H9 (cell line): Measurements from ENCODE around the gene FASLG. TPM values are rescaled to one million over a fixed set of nuclear protein-coding genes. Genes with fewer than 3 reads are reported as not detected.

Experiments used
- DNase-seq: peaks from one replicate; pipeline ENCODE4 v3.0.0-alpha.2; 2017
- H2AFZ ChIP-seq: one replicate; pipeline ENCODE4 v1.6.1; 2013; ENCODE audit warnings: mild to moderate bottlenecking, low read length, control low read depth, moderate library complexity
- H2AK5ac ChIP-seq: 2 replicates; pipeline ENCODE4 v1.6.1; 2013; ENCODE audit warnings: low read length, control low read depth, mixed read lengths; ENCODE audit not compliant: insufficient read length
- H2BK120ac ChIP-seq: one replicate; pipeline ENCODE4 v1.6.1; 2013; ENCODE audit warnings: low read depth, mild to moderate bottlenecking, low read length, control low read depth, inconsistent platforms; ENCODE audit not compliant: poor library complexity, severe bottlenecking
- H2BK12ac ChIP-seq: 2 replicates; pipeline ENCODE4 v1.6.1; 2013; ENCODE audit warnings: low read length, control low read depth, mixed read lengths, low read depth; ENCODE audit not compliant: insufficient read length
- H2BK15ac ChIP-seq: 2 replicates; pipeline ENCODE4 v1.6.1; 2013; ENCODE audit warnings: low read depth, low read length, control low read depth
- H2BK20ac ChIP-seq: one replicate; pipeline ENCODE4 v1.6.1; 2013; ENCODE audit warnings: low read depth, mild to moderate bottlenecking, low read length, control low read depth, inconsistent platforms; ENCODE audit not compliant: poor library complexity, severe bottlenecking
- H2BK5ac ChIP-seq: 2 replicates; pipeline ENCODE4 v1.6.1; 2013; ENCODE audit warnings: low read length, control low read depth, mixed read lengths; ENCODE audit not compliant: insufficient read length
- H3K14ac ChIP-seq: 2 replicates; pipeline ENCODE4 v1.6.1; 2013; ENCODE audit warnings: low read length, control low read depth; ENCODE audit not compliant: insufficient read depth
- H3K18ac ChIP-seq: 2 replicates; pipeline ENCODE4 v1.6.1; 2013; ENCODE audit warnings: low read depth, mild to moderate bottlenecking, mixed read lengths, low read length, control low read depth; ENCODE audit not compliant: insufficient read length
- H3K23ac ChIP-seq: 2 replicates; pipeline ENCODE4 v1.6.1; 2013; ENCODE audit warnings: low read length, control low read depth, mixed read lengths, low read depth; ENCODE audit not compliant: insufficient read length
- H3K23me2 ChIP-seq: 2 replicates; pipeline ENCODE4 v1.6.1; 2013; ENCODE audit warnings: low read depth, mild to moderate bottlenecking, mixed read lengths, low read length, control low read depth; ENCODE audit not compliant: insufficient read length, poor library complexity, severe bottlenecking
- H3K27ac ChIP-seq: 2 replicates; pipeline ENCODE4 v1.5.1; 2013; ENCODE audit warnings: low read length, control low read depth, mixed read lengths, low read depth; ENCODE audit not compliant: insufficient read length
- H3K27me3 ChIP-seq: 2 replicates; pipeline ENCODE4 v1.6.1; 2013; ENCODE audit warnings: low read length, control low read depth, inconsistent platforms; ENCODE audit not compliant: insufficient read depth
- H3K4ac ChIP-seq: 2 replicates; pipeline ENCODE4 v1.6.1; 2013; ENCODE audit warnings: low read depth, mild to moderate bottlenecking, control low read depth, inconsistent platforms, low read length, moderate library complexity
- H3K4me1 ChIP-seq: 2 replicates; pipeline ENCODE4 v1.6.1; 2013; ENCODE audit warnings: low read length, control low read depth, inconsistent platforms; ENCODE audit not compliant: insufficient read depth
- H3K4me2 ChIP-seq: 2 replicates; pipeline ENCODE4 v1.6.1; 2013; ENCODE audit warnings: low read length, control low read depth, mixed read lengths; ENCODE audit not compliant: insufficient read length, insufficient read depth
- H3K56ac ChIP-seq: 2 replicates; pipeline ENCODE4 v1.6.1; 2013; ENCODE audit warnings: low read depth, mild to moderate bottlenecking, mixed read lengths, low read length, control low read depth; ENCODE audit not compliant: insufficient read length
- H3K79me1 ChIP-seq: 2 replicates; pipeline ENCODE4 v1.6.1; 2013; ENCODE audit warnings: low read depth, mild to moderate bottlenecking, moderate library complexity, low read length, control low read depth, inconsistent platforms; ENCODE audit not compliant: insufficient read depth, poor library complexity, severe bottlenecking
- H3K79me2 ChIP-seq: 2 replicates; pipeline ENCODE4 v1.6.1; 2013; ENCODE audit warnings: low read length, control low read depth, inconsistent platforms; ENCODE audit not compliant: insufficient read depth
- H3K9ac ChIP-seq: 2 replicates; pipeline ENCODE4 v1.6.1; 2013; ENCODE audit warnings: low read length, control low read depth, mixed read lengths; ENCODE audit not compliant: insufficient read length; ENCODE audit errors: extremely low read depth
- H3K9me3 ChIP-seq: one replicate; pipeline ENCODE4 v1.6.1; 2013; ENCODE audit warnings: low read depth, low read length, inconsistent platforms; ENCODE audit not compliant: control insufficient read depth
- H3T11ph ChIP-seq: one replicate; pipeline ENCODE4 v1.6.1; 2013; ENCODE audit warnings: mild to moderate bottlenecking, low read length, control low read depth, inconsistent platforms
- H4K20me1 ChIP-seq: one replicate; pipeline ENCODE4 v1.6.1; 2013; ENCODE audit not compliant: control insufficient read depth, insufficient read length, insufficient read depth
- H4K5ac ChIP-seq: 2 replicates; pipeline ENCODE4 v1.6.1; 2013; ENCODE audit warnings: low read depth, mild to moderate bottlenecking, mixed read lengths, low read length, control low read depth; ENCODE audit not compliant: insufficient read length
- H4K8ac ChIP-seq: replicated peaks from 2 replicates; pipeline ENCODE4 v1.6.1; 2013; ENCODE audit warnings: low read length, control low read depth, mixed read lengths, low read depth; ENCODE audit not compliant: insufficient read length
- H4K91ac ChIP-seq: 2 replicates; pipeline ENCODE4 v1.6.1; 2013; ENCODE audit warnings: low read depth, mild to moderate bottlenecking, moderate library complexity, mixed read lengths, low read length, control low read depth; ENCODE audit not compliant: insufficient read length
- H3K27ac Mint-ChIP-seq, 3 experiments: 2 replicates in 2 of 3; 3 replicates in 1 of 3; pipeline ENCODE4 v1.8.0; 2020 to 2021; ENCODE audit warnings: mixed read lengths in 3 of 3, mild to moderate bottlenecking in 1 of 3, moderate library complexity in 1 of 3
- H3K27me3 Mint-ChIP-seq: 2 replicates; pipeline ENCODE4 v1.8.0; 2021; ENCODE audit warnings: low read depth, mild to moderate bottlenecking, moderate library complexity, mixed read lengths
- H3K36me3 Mint-ChIP-seq, 3 experiments: 2 replicates in 2 of 3; 3 replicates in 1 of 3; pipeline ENCODE4 v1.8.0; 2020 to 2021; ENCODE audit warnings: low read depth in 3 of 3, mixed read lengths in 3 of 3; ENCODE audit not compliant: insufficient read depth in 1 of 3
- H3K4me1 Mint-ChIP-seq, 2 experiments: 2 replicates each; pipeline ENCODE4 v1.8.0; 2020; ENCODE audit warnings: mixed read lengths in 2 of 2
- H3K4me3 Mint-ChIP-seq, 2 experiments: 2 replicates in 1 of 2; 3 replicates in 1 of 2; pipeline ENCODE4 v1.8.0; 2020 to 2021; ENCODE audit warnings: mild to moderate bottlenecking in 2 of 2, mixed read lengths in 2 of 2, moderate library complexity in 1 of 2
- H3K9me3 Mint-ChIP-seq, 2 experiments: 2 replicates in 1 of 2; 3 replicates in 1 of 2; pipeline ENCODE4 v1.8.0; 2020; ENCODE audit warnings: mild to moderate bottlenecking in 2 of 2, mixed read lengths in 2 of 2, moderate library complexity in 1 of 2
- WGBS: extraction: QIAGEN DNeasy Blood & Tissue Kit; methylation state at CpG from one replicate; pipeline ENCODE4 v1.1.7; 2013; ENCODE audit warnings: missing lambda C conversion rate, low lambda C conversion rate, mixed read lengths; ENCODE audit not compliant: insufficient read length; ENCODE audit errors: extremely low coverage; 5-methylcytosine and 5-hydroxymethylcytosine counted together
- total RNA-seq: library from RNA; stranded (reverse); gene quantifications from 2 replicates; pipeline ENCODE4 v1.2.1, GENCODE V29; 2021
- TF ChIP-seq, protein P1 (sequence below): fragments of 200-600 bp; sonication (generic); conservative IDR thresholded peaks from 3 replicates; pipeline ENCODE4 v1.8.0; 2021; ENCODE audit warnings: antibody characterized with exemption, mild to moderate bottlenecking

Gene FASLG
- total RNA-seq, 1 experiment from 2014 or later = not detected

- H3K4me2 ChIP-seq = no peak overlapping the region
- H2AK5ac ChIP-seq = no peak overlapping the region
- no peaks in the 10 kb centered on the region for H3K27me3 ChIP-seq
- no peak overlapping the region for H3T11ph ChIP-seq
- H3K18ac ChIP-seq = no peak overlapping the region
- H3K79me2 ChIP-seq = no peaks in the 10 kb centered on the region
- H3K4me1 ChIP-seq = no peaks in the 10 kb centered on the region
- no peak overlapping the region for H2BK15ac ChIP-seq
- TF ChIP-seq, protein P1, sequence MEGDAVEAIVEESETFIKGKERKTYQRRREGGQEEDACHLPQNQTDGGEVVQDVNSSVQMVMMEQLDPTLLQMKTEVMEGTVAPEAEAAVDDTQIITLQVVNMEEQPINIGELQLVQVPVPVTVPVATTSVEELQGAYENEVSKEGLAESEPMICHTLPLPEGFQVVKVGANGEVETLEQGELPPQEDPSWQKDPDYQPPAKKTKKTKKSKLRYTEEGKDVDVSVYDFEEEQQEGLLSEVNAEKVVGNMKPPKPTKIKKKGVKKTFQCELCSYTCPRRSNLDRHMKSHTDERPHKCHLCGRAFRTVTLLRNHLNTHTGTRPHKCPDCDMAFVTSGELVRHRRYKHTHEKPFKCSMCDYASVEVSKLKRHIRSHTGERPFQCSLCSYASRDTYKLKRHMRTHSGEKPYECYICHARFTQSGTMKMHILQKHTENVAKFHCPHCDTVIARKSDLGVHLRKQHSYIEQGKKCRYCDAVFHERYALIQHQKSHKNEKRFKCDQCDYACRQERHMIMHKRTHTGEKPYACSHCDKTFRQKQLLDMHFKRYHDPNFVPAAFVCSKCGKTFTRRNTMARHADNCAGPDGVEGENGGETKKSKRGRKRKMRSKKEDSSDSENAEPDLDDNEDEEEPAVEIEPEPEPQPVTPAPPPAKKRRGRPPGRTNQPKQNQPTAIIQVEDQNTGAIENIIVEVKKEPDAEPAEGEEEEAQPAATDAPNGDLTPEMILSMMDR = no peak
- no peak overlapping the region for H2BK5ac ChIP-seq
- no peak overlapping the region for H2BK120ac ChIP-seq
- no peaks in the 10 kb centered on the region for H3K79me1 ChIP-seq
- Mint-ChIP-seq H3K27ac (no peak overlapping the region), H3K4me1 (no peaks in the 10 kb centered on the region), H3K27me3 (no peaks in the 10 kb centered on the region), H3K4me3 (no peak overlapping the region), H3K36me3 (no peaks in the 10 kb centered on the region), H3K9me3 (no peaks in the 10 kb centered on the region; a peak in 1 of 5 replicates)
- no peak overlapping the region for H3K23ac ChIP-seq
- DNase-seq = no peak
- no peak overlapping the region for H3K9ac ChIP-seq
- no peak overlapping the region for H4K8ac ChIP-seq
- H3K56ac ChIP-seq = no peak overlapping the region
- H3K4ac ChIP-seq = no peak overlapping the region
- H3K14ac ChIP-seq = no peak overlapping the region
- H3K27ac ChIP-seq = no peak overlapping the region
- H2AFZ ChIP-seq = no peak overlapping the region
- no peak overlapping the region for H4K91ac ChIP-seq
- H4K20me1 ChIP-seq = no peaks in the 10 kb centered on the region
- no peaks in the 10 kb centered on the region for H3K9me3 ChIP-seq
- no peak overlapping the region for H4K5ac ChIP-seq
- WGBS = no CpG with 5 or more reads among the region's 14 CpGs
- no peak overlapping the region for H2BK12ac ChIP-seq
- no peak overlapping the region for H2BK20ac ChIP-seq
- no peaks in the 10 kb centered on the region for H3K23me2 ChIP-seq
Observed at GRCh38 chr1:172662464-172663109, 3.7 kb downstream of the FASLG start.
